Activated naive CD4-positive, alpha-beta T cell treated with anti-CD3 and anti-CD28 coated beads, Interleukin-2, amount 50 U/mL, for 72 hours (primary cell): Measurements from ENCODE around the gene TRMT11. TPM values are rescaled to one million over a fixed set of nuclear protein-coding genes. Genes with fewer than 3 reads are reported as not detected.
"Not testable (repeated sequence)": the region's sequence is repeated elsewhere in the genome, so short reads cannot be mapped to it uniquely, and the experiment has no call there.

Experiments used
- ATAC-seq, 2 donors: fragments of 150-1000 bp; cut with Tn5 transposase; 2 replicates each; pipeline ENCODE4 v1.10.0; 2021; ENCODE audit warnings: mild to moderate bottlenecking in 2 of 2, moderate library complexity in 2 of 2
- DNase-seq, 2 donors: peaks; one replicate each; pipeline ENCODE4 v3.0.0; 2021 to 2022; ENCODE audit warnings: low spot score in 2 of 2
- H3K27ac Mint-ChIP-seq, 2 donors: one replicate each; pipeline ENCODE4 v1.8.0; 2022; ENCODE audit warnings: mild to moderate bottlenecking in 2 of 2, mixed read lengths in 2 of 2
- H3K36me3 Mint-ChIP-seq, 2 donors: one replicate each; pipeline ENCODE4 v1.8.0; 2022; ENCODE audit warnings: mixed read lengths in 2 of 2
- H3K9me3 Mint-ChIP-seq, 2 donors: one replicate each; pipeline ENCODE4 v1.8.0; 2022; ENCODE audit warnings: mixed read lengths in 2 of 2
- total RNA-seq, 2 donors: library from RNA; stranded (reverse); gene quantifications; one replicate each; pipeline ENCODE4 v1.2.3, GENCODE V29; 2022

The TRMT11 gene
- total RNA-seq, 2 donors from 2014 or later: 33.0 to 53.6 TPM

DNA sequence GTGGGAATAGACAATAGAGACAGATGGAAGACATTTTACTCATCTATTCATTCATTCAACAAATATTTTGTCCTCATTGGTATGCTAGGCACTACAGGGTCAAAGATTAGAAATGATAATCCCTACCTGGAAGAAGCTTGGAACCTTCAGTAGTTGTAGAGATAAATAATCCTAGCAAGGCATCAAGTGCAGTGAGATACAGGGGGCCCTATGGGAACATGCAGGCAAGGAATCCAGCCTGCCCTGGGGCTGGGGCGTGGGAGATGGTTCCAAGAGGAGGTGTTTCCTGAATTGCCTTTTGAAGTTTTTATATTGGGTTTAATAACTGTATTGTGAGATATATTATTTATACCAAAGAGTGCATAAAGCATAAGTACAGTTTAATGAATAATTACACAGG is 64.5 kb downstream of the TRMT11 start:
- DNase-seq (no peak), ATAC-seq (no peak)
- Mint-ChIP-seq H3K36me3 (peaks cover 0 to 19% of the 10 kb centered on the region in 2 donors), H3K27ac (peak overlapping the region in 1 of 2 donors; percentile 22), H3K9me3 (peaks cover 0 to under 1% of the 10 kb centered on the region in 2 donors)

DNA sequence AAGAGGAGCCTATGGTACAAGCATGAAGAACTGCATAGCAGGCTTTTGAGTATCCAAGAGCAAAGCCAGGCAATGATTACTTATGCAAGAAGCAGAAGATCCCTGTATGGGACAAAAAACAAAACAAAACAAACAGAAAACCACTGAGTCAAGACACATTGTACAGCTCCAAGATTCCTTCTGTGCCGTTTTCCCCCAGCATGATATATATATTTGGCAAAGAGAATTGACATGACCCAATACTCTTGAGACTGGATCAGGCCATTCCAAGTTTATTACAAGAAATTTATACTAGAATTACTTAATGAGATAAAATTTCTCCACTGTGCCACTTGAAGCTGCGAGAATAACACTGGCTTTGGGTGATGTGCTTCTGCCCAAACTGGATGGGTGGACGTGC is 65.5 kb downstream of the TRMT11 start:
- Mint-ChIP-seq H3K9me3 (peaks cover 0 to 3% of the 10 kb centered on the region in 2 donors), H3K36me3 (peaks cover 0 to 14% of the 10 kb centered on the region in 2 donors)
- ATAC-seq: no peak

DNA sequence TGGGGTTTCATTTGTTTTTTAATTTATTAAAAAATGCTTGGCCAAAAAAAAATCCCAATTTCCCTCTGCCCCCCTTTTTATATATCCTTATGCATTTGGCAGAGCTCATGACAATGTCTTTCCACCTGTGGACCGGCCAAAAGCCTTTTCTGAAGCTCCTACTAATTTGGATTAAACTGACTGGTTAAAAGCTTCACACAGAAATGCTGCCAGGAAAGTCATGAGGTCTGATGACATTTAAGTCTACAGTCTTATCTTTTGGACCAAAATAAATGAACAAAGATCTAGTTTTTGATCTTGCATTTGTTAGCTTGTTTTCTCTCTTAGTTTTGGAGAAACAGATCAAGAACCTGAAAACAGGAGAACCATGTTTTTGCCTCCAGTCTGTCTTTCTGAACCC is 66.1 kb downstream of the TRMT11 start:
- H3K36me3 Mint-ChIP-seq: peaks cover 0 to 8% of the 10 kb centered on the region in 2 donors
- H3K27ac Mint-ChIP-seq: no peak overlapping the region
- H3K9me3 Mint-ChIP-seq: peaks cover 0 to 3% of the 10 kb centered on the region in 2 donors
- ATAC-seq (no peak), DNase-seq (no peak)

More for the DNA sequence above, 65.5 kb downstream of the TRMT11 start:
- DNase-seq: no peak
- H3K27ac Mint-ChIP-seq: no peak overlapping the region

DNA sequence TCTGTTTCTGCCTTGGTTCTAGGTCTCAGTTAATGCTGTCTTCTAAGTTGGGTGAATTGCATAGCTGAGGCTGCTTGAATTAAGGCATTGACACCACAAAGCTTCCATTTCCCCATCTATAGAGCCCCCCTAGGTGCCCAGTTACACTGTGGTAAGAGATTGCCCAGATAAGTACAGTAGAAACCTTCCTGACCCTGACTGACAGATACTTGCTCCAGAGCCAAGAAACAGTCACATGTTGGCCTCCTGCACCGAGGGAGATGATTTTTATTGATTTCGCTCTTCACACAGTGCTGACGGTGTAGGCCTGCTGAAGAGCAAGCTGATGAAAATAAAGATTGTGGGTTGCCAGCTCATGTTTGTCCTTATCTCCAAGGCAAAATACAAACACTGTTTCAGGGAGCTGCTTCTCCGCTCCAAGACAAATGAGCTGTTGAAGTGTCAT is 67.9 kb downstream of the TRMT11 start:
- no peak for ATAC-seq
- H3K9me3 Mint-ChIP-seq: peaks cover 0 to 3% of the 10 kb centered on the region in 2 donors

DNA sequence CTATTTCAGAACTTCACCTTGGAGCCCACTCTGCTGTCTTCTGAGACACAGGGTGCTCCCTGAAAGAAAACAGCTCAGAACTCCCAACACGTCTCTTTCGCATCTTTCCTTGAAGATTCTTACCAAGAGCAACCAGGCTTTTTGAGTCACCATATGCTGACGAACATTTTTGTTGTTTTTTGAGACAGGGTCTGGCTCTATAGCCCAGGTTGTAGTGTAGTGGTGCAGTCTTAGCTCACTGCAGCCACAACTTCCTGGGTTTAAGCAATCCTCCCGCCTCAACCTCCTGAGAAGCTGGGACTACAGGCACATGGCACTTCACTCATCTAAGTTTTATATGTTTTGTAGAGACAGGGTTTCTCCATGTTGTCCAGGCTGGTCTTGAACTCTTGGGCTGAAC is 68.5 kb downstream of the TRMT11 start:
- DNase-seq (no peak), ATAC-seq (no peak)
- peaks cover 0 to 3% of the 10 kb centered on the region in 2 donors for H3K9me3 Mint-ChIP-seq
- no peak overlapping the region for H3K27ac Mint-ChIP-seq
- H3K36me3 Mint-ChIP-seq: peaks cover 0 to 6% of the 10 kb centered on the region in 2 donors

More for the DNA sequence above, 67.9 kb downstream of the TRMT11 start:
- Mint-ChIP-seq H3K36me3 (peaks cover 0 to 6% of the 10 kb centered on the region in 2 donors), H3K27ac (no peak overlapping the region)
- no peak for DNase-seq

DNA sequence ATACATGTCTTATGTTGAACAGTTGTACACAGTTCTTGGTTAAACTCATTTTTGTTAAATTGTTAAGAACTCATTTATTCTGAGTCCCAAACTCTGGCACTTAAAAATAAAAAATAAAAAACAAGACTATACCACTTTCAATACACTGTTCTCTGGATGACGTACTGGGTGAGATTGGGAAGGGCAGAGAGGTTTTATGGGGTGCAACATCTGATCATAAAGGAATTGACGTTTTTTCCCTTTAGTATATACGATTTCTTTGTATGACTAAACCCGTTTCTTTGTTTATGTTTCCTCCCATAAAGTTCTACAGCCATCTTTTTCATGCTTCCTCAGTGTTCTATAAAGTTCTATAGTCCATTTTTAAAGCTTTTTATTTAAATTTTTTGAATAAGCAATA is 69.1 kb downstream of the TRMT11 start:
- H3K9me3 Mint-ChIP-seq: peaks cover 0 to 3% of the 10 kb centered on the region in 2 donors
- ATAC-seq (no peak), DNase-seq (no peak)
- H3K27ac Mint-ChIP-seq: no peak overlapping the region
- peaks cover 0 to 4% of the 10 kb centered on the region in 2 donors for H3K36me3 Mint-ChIP-seq

DNA sequence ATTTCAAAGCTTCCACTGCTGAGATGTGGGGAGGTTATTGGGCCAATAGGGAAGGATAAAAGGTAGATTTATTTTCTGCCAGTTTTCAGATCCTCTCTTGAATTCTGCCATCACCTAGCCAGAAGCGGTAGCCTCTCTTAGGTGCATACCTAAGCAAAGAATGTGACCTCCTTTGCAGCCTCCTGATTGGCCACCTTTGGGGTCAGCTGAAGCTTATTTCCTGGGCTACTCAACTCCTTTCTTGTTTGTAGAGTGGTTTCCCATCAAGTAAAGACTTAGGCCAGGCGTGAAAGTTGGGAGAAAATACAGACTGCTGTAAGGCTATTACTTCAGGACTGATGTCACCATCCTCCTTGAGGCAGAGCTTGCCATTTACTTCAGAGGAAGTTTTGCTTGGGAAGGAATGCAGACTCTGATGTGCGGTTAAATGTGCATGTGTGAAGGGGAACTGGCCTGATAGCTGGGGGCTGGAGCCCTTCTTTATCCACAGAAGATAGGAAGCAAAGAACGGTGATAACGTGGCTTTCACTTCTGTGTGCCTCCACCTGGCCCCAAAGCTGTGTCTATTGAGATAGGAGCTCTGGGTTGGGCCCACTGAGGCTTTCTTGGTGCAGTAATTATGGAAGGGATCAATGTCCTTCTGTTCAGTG is 70.1 kb downstream of the TRMT11 start:
- Mint-ChIP-seq H3K27ac (no peak overlapping the region), H3K36me3 (no peaks in the 10 kb centered on the region), H3K9me3 (peaks cover 0 to 3% of the 10 kb centered on the region in 2 donors)
- ATAC-seq (no peak), DNase-seq (no peak)

DNA sequence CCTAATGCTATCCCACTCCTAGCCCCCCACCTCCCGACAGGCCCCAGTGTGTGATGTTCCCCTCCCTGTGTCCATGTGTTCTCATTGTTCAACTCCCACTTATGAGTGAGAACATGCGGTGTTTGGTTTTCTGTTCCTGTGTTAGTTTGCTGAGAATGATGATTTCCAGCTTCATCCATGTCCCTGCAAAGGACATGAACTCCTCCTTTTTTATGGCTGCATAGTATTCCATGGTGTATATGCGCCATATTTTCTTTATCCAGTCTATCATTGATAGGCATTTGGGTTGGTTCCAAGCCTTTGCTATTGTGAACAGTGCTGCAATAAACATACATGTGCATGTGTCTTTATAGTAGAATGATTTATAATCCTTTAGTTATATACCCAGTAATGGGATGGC is 71.7 kb downstream of the TRMT11 start:
- H3K36me3 Mint-ChIP-seq, ATAC-seq, H3K27ac Mint-ChIP-seq, DNase-seq, H3K9me3 Mint-ChIP-seq: not testable (repeated sequence)

DNA sequence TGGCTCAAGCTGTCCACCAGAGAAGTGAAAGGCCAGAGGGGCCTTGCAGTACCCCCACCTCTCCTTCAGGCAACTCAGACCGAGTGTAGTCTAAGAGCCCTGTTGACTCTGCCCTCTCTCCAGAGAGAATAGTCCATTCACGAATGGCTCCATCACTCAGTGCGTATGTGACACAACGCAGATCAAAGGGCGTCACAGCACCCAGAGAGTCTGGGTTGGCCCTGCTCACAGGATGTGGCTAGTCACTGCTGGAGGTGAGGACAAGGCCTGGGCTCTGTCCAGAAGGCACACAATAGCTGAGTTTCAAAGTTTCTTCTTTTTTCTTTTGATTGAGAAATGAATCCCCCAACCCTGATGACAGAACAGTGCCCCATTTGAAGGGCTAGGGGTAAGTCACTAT is 74.1 kb downstream of the TRMT11 start:
- no peak for DNase-seq
- peaks cover 6 to 8% of the 10 kb centered on the region in 2 donors for H3K36me3 Mint-ChIP-seq
- peaks cover 0 to 4% of the 10 kb centered on the region in 2 donors for H3K9me3 Mint-ChIP-seq
- ATAC-seq: no peak
- H3K27ac Mint-ChIP-seq: peak overlapping the region in 1 of 2 donors; percentile 51

DNA sequence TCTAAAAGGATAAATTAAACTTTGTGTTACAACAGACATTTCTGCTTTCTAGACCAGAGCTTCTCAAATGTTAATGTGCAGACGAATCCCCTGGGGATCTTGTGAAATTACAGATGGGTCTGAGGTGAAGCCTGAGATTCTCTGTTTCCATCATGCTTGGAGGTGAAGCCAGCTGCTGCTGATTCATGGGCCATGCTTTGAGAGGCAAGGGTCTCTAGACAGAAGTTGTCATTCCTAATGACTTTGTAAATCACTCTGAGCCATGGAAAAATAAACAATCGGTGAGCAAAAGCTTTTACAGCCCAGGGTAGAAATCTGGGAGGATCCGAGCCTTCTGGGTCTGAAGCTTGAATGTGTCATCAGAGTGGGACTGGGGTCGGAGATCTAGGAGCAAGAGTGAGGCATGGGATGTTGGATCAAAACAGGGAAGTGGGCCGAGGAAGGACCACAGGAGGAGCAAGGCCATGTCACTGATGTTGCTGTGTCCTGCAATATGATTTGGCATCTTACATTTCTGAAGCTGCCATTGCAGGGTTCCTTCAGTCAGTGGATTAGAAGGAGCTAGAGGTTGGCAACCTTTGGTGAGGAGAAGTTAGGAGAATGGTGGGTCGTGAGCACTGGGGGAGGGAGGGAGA is 77.3 kb downstream of the TRMT11 start:
- ATAC-seq (no peak), DNase-seq (no peak)
- H3K27ac Mint-ChIP-seq: peak overlapping the region in 1 of 2 donors; percentile 93
- peaks cover 6 to 13% of the 10 kb centered on the region in 2 donors for H3K36me3 Mint-ChIP-seq
- H3K9me3 Mint-ChIP-seq: peaks cover 0 to 4% of the 10 kb centered on the region in 2 donors

DNA sequence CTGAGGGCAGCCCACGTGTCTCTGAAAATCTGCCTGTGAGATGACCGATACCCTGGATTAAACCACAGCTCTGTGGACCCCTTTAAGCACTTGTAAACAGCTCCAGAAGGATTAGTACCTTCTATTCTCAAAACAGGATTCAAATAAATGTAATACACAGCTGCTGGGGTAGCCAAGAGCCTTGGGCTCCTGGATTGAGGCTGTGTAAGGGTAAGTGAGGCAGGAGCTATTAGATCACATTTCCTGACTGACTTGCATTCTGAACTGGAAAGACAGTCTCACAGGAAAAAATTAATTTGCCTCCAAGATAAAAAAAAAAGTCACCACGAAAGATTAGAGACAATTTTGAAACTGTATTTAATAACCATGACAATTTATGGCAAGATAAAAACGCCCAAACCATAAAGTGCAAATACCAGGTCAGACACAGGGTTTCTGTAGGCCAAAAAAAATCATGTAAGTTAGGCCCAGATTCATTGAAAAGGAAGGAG is 78.0 kb downstream of the TRMT11 start:
- no peak for ATAC-seq
- Mint-ChIP-seq H3K27ac (no peak overlapping the region), H3K36me3 (peaks cover 6 to 13% of the 10 kb centered on the region in 2 donors), H3K9me3 (peaks cover 0 to 4% of the 10 kb centered on the region in 2 donors)
- no peak for DNase-seq

DNA sequence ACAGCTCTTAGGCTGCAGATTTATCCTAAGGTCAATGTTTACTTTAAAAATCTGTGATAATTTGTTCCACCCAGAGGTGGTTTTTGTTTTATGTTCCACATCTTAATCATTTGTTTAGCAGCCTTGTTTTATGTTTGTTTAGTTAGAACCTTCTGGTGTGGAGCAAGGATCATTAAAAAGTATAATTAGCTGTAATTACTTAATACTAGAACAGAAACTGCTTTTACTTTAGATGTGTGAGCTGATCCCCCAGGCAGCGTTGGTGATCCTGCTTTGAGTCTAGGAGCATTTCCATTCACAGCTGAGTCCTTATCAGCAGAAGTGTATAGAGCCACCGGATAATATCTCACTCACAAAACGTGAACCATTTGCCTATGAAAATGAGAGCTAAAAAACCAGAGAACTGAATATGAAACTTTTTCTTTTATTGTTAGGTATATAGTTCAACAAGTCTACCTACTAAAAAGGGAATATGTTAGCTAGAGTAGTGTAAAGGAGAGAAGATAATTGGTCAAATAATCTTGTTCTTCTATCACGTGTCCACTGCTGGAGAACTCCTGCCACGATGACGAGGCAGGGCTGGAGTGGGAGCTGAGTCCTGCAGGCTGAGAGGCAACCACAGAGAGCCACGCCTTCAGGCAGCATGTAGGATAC is 78.5 kb downstream of the TRMT11 start:
- DNase-seq (no peak), ATAC-seq (no peak)
- Mint-ChIP-seq H3K36me3 (peaks cover 6 to 13% of the 10 kb centered on the region in 2 donors), H3K9me3 (peaks cover 0 to 4% of the 10 kb centered on the region in 2 donors), H3K27ac (no peak overlapping the region)

DNA sequence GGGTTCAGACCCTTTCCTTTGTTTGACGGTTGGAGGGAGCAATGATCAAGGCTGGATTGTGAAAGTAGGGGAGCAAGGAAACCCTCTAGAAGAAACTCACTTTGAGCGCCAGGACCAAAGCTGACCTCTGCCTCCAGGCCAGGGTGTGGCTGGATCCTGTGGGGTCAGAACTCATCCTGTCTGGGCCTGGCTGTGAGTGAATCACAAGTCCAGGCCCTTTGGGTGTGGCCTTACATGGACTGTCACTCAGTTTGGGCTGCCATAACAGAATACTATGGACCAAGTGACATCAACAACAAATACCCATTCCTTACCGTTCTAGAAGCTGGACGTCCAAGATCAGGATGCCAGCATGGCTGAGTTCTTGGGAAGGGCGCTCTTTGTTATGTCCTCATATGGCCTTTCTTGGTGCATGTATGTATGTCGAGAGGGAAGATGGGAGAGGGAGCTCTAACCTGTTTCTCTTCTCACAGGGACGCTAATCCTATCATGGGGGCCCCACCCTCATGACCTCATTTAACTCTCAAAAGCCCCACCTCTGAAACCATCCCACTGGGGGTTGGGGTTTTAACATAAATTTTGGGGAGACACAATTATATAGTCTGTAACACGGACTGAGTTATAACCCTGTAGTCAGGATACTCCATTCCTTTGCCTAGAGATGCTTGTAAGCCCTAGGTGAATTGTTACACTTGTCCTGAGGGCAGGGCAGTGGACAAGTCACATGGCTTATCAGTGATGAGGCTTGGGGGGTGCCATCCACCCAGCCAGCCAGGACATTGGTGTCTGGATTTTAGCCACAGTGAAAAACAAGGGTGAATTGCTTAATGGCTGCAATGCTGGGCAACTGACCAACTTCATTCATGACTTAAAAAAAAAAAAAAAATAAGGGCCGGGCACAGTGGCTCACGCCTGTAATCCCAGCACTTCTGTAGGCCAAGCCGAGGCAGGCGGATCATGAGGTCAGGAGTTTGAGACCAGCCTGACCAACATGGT is 80.0 kb downstream of the TRMT11 start:
- Mint-ChIP-seq H3K36me3 (peaks cover 15 to 19% of the 10 kb centered on the region in 2 donors), H3K9me3 (peaks cover 0 to 4% of the 10 kb centered on the region in 2 donors), H3K27ac (no peak overlapping the region)
- ATAC-seq (no peak), DNase-seq (no peak)

DNA sequence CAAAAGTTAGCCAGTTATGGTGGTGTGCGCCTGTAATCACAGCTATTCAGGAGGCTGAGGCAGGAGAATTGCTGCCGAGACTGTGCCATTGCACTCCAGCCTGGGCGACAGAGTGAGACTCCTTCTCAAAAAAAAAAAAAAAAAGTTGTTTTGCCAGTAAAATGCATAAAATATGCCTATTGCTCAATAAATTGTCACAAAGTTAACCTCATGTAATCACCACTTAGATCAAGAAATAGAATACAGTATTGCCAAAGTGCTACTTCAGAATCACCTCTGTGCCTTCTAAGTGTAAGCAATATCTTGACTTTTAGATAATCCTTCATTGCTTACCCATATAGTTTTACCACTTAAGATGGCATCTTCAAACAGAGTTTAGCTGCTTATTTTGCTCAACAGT is 80.7 kb downstream of the TRMT11 start:
- peaks cover 15 to 19% of the 10 kb centered on the region in 2 donors for H3K36me3 Mint-ChIP-seq
- ATAC-seq (no peak), DNase-seq (no peak)
- H3K27ac Mint-ChIP-seq: no peak overlapping the region
- H3K9me3 Mint-ChIP-seq: peaks cover 0 to 4% of the 10 kb centered on the region in 2 donors

DNA sequence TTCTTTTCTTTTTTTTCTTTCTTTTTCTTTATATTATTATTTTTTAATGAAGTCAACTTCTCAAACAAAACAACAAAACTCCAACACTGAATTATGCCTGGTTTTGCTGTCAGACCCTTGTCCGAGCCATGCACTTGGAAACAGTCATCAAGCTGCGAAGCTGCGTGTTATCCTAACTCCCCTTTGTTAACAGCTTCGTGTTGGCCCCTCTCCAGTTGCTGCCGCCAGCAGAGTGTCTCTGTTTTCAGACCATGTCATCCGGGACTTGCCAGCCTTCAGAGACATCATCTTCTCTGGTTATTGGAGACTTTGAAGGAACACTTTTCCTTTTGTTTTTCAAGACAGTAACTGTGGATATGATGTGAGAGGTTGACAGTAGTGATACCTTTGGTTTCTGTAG is 83.1 kb downstream of the TRMT11 start:
- H3K27ac Mint-ChIP-seq: no peak overlapping the region
- DNase-seq (no peak), ATAC-seq (no peak)
- H3K36me3 Mint-ChIP-seq: peaks cover 9 to 13% of the 10 kb centered on the region in 2 donors
- H3K9me3 Mint-ChIP-seq: peaks cover 0 to 4% of the 10 kb centered on the region in 2 donors

DNA sequence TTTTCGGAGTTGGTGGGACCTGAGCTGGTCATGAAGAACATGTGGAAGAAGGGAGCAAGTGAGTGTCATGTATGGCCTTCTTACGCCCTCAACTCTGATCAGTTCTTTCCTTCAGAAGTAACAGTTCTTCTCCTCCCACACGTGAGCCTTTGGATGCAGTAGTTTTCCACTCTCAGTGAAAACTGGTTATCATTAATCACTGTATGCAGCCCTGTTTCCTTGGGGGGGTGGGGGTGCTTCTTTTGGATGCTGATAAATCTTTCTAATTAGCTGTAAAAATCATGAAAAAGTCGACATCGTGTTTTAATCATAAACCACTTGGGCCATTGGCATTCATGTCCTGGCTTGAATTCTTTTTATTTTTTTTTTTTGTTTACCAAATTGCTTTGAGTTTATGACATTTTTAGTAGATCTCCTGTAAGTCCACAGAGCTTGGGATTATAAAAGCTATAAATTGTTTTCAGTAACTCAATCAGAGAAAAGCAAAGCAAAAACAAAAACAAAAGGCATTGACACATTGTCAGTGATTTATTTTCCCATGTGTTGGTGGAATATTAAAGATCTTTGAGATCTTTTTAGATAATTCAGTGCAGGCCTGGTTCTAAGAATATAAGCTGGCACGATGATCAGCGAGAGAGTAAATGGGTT is 84.8 kb downstream of the TRMT11 start:
- ATAC-seq: no peak

More for the DNA sequence above, 84.8 kb downstream of the TRMT11 start:
- no peak for DNase-seq
- Mint-ChIP-seq H3K27ac (peak overlapping the region in 1 of 2 donors; percentile 76), H3K9me3 (no peaks in the 10 kb centered on the region), H3K36me3 (peaks cover 6 to 9% of the 10 kb centered on the region in 2 donors)
